Transverse colon (tissue), 4 donors: Measurements from ENCODE around the gene MOB1B.

Experiments used
- CTCF ChIP-seq, 5 experiments: fragments of 200-600 bp in 3 of 5; fragments of 450-650 bp in 2 of 5; sonication (generic) in 3 of 5; IDR thresholded peaks; 1 replicate in 2 of 5; 2 replicates in 3 of 5; pipeline ENCODE4 v1.5.1; 2016 to 2017; ENCODE audit warnings: antibody characterized with exemption in 5 of 5, inconsistent platforms in 3 of 5, mild to moderate bottlenecking in 2 of 5, moderate library complexity in 1 of 5
- POLR2A ChIP-seq: fragments of 450-650 bp; IDR thresholded peaks from one replicate; pipeline ENCODE4 v1.6.1; 2016; ENCODE audit warnings: antibody characterized with exemption, mild to moderate bottlenecking, moderate library complexity
- POLR2AphosphoS5 ChIP-seq, 3 donors: sonication (generic); formaldehyde crosslinking; IDR thresholded peaks; one replicate each; pipeline ENCODE4 v1.6.1; 2016; ENCODE audit warnings: antibody characterized with exemption in 3 of 3

GRCh38 chr4:70855464-70855863 lies 46.7 kb upstream of the MOB1B start:
- TF ChIP-seq POLR2A, result no peak
- no peak for TF ChIP-seq CTCF (IDR thresholded peaks at IDR 0.05)
- TF ChIP-seq POLR2AphosphoS5 (IDR thresholded peaks at IDR 0.05), result no peak
